ENCODE data around the gene UBE2E2.

The UBE2E2 gene

GRCh38 chr3:23425410-23425809 lies 222.3 kb downstream of the UBE2E2 start:
- TF ChIP-seq TEAD4 (IDR thresholded peaks at IDR 0.05) (no peak), CREB1 (IDR thresholded peaks at IDR 0.05; ENCODE audit: low read depth) (no peak), ZBTB7A (IDR thresholded peaks at IDR 0.05; ENCODE audit: low read depth) (no peak), USF1 (IDR thresholded peaks at IDR 0.05) (no peak), CEBPB (IDR thresholded peaks at IDR 0.05) (no peak), YY1 (IDR thresholded peaks at IDR 0.05; ENCODE audit: low read depth) (no peak), EP300 (IDR thresholded peaks at IDR 0.05; ENCODE audit: borderline replicate concordance) (no peak), FOXM1 (IDR thresholded peaks at IDR 0.05; ENCODE audit: borderline replicate concordance, low read depth) (no peak), NFIC (IDR thresholded peaks at IDR 0.05) (no peak), REST (IDR thresholded peaks at IDR 0.05; ENCODE audit: low read depth) (no peak), TAF1 (IDR thresholded peaks at IDR 0.05; ENCODE audit: low read depth) (no peak), EGR1 (IDR thresholded peaks at IDR 0.05) (no peak)

GRCh38 chr3:23430781-23431398 lies 227.8 kb downstream of the UBE2E2 start:
- TF ChIP-seq TAF1 (IDR thresholded peaks at IDR 0.05; ENCODE audit: low read depth) (no peak), USF1 (IDR thresholded peaks at IDR 0.05) (no peak), EGR1 (IDR thresholded peaks at IDR 0.05) (no peak), YY1 (IDR thresholded peaks at IDR 0.05; ENCODE audit: low read depth) (no peak)

- TF ChIP-seq YY1 (IDR thresholded peaks at IDR 0.05; ENCODE audit: low read depth) (no peak), FOXM1 (IDR thresholded peaks at IDR 0.05; ENCODE audit: borderline replicate concordance, low read depth) (no peak), NFIC (IDR thresholded peaks at IDR 0.05) (no peak), MAX (IDR thresholded peaks at IDR 0.05) (no peak), RAD21 (IDR thresholded peaks at IDR 0.05; ENCODE audit: low read depth) (no peak), TCF12 (IDR thresholded peaks at IDR 0.05; ENCODE audit: low read depth) (no peak), CEBPB (IDR thresholded peaks at IDR 0.05) (no peak), EP300 (IDR thresholded peaks at IDR 0.05; ENCODE audit: borderline replicate concordance) (no peak), TEAD4 (IDR thresholded peaks at IDR 0.05) (no peak)
These were observed 228.6 kb downstream of the UBE2E2 start for GRCh38 chr3:23431764-23432163.

- TF ChIP-seq MAX (IDR thresholded peaks at IDR 0.05) = no peak
- TF ChIP-seq RAD21 (IDR thresholded peaks at IDR 0.05; ENCODE audit: low read depth) = no peak
- no peak for TF ChIP-seq TCF12 (IDR thresholded peaks at IDR 0.05; ENCODE audit: low read depth)
- TF ChIP-seq EP300 (IDR thresholded peaks at IDR 0.05; ENCODE audit: borderline replicate concordance) = no peak
- no peak for TF ChIP-seq CREB1 (IDR thresholded peaks at IDR 0.05; ENCODE audit: low read depth)
- TF ChIP-seq TEAD4 (IDR thresholded peaks at IDR 0.05) = no peak
- TF ChIP-seq USF1 (IDR thresholded peaks at IDR 0.05) = no peak
- TF ChIP-seq CEBPB (IDR thresholded peaks at IDR 0.05) = no peak
- no peak for TF ChIP-seq ZBTB7A (IDR thresholded peaks at IDR 0.05; ENCODE audit: low read depth)
- TF ChIP-seq REST (IDR thresholded peaks at IDR 0.05; ENCODE audit: low read depth) = no peak
- no peak for TF ChIP-seq YY1 (IDR thresholded peaks at IDR 0.05; ENCODE audit: low read depth)
- TF ChIP-seq EGR1 (IDR thresholded peaks at IDR 0.05) = no peak
- no peak for TF ChIP-seq TAF1 (IDR thresholded peaks at IDR 0.05; ENCODE audit: low read depth)
- no peak for TF ChIP-seq FOXM1 (IDR thresholded peaks at IDR 0.05; ENCODE audit: borderline replicate concordance, low read depth)
These were observed 232.2 kb downstream of the UBE2E2 start for GRCh38 chr3:23435318-23435717.

- TF ChIP-seq CEBPB (IDR thresholded peaks at IDR 0.05) (no peak), USF1 (IDR thresholded peaks at IDR 0.05) (no peak), REST (IDR thresholded peaks at IDR 0.05; ENCODE audit: low read depth) (no peak)
These were observed 232.8 kb downstream of the UBE2E2 start for GRCh38 chr3:23435904-23436303.

All from Ishikawa (cell line).